ENCODE measurements around the gene CNBP.

Gene CNBP

GRCh38 chr3:129130291-129130813 lies 53.3 kb downstream of the CNBP start:
- no peak for DNase-seq

- DNase-seq, result no peak
Observed at GRCh38 chr3:129128357-129129155, 55.1 kb downstream of the CNBP start.

- no peak for DNase-seq
Observed at GRCh38 chr3:129126726-129127280, 56.9 kb downstream of the CNBP start.

GRCh38 chr3:129123314-129124060 lies 60.2 kb downstream of the CNBP start:
- no peak for DNase-seq

GRCh38 chr3:129122412-129123011 lies 61.2 kb downstream of the CNBP start:
- DNase-seq, result peak; percentile 48 to 54 (median 48)

- DNase-seq, result peak; percentile 61 to 84 (median 71)
Observed at GRCh38 chr3:129121792-129122411, 61.8 kb downstream of the CNBP start, which contains the start of gene RAB43. TSS of gene RAB43 (minus strand) at chr3:129121804. CDS start at chr3:129121489, 315 bp downstream.

- peak; percentile 37 to 71 (median 51) for DNase-seq
Observed at GRCh38 chr3:129121016-129121791, 62.5 kb downstream of the CNBP start.

GRCh38 chr3:129120254-129121004 lies 63.3 kb downstream of the CNBP start:
- DNase-seq, result peak; percentile 96 to 97 (median 96)

GRCh38 chr3:129119365-129120100 lies 64.2 kb downstream of the CNBP start:
- DNase-seq, result no peak

- DNase-seq, result no peak
Observed at GRCh38 chr3:129118745-129119144, 65.0 kb downstream of the CNBP start.

Measured in suppressor macrophage treated with lipopolysaccharide for 1 hour (primary cell).